HL-60 (cell line): ENCODE results near the gene ATF6B.

Experiments
- GABPA ChIP-seq: IDR thresholded peaks from 2 replicates; pipeline ENCODE4 v1.6.1; 2012; ENCODE audit warnings: low read depth
- TF ChIP-seq, protein P1 (sequence below): IDR thresholded peaks from one replicate; pipeline ENCODE4 v1.5.1; 2011; ENCODE audit warnings: low read length, control low read depth, inconsistent platforms; ENCODE audit not compliant: insufficient read depth
- TF ChIP-seq, protein P2 (sequence below): IDR thresholded peaks from 2 replicates; pipeline ENCODE4 v1.6.1; 2012; ENCODE audit warnings: low read depth; ENCODE audit not compliant: insufficient replicate concordance

DNA sequence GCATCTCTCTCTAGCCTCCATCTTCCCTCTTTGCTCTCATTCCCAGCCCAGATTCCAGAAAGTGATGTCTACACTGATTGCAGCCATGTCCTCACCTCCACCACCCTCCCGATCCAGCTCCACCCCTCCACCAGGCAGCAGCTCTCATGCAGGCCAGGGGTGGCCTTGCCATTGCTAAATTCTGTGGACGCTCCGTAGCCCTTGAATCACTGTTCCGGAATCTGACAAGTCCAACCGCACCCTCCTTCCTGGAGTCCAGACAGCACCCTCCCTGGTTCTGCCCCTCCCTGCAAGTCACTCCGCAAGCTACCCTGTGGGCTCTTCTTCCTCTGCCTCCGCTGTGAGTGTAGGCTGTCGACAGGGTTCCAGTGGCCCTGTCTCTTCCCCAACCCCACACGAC is 45.1 kb downstream of the ATF6B start:
- TF ChIP-seq, protein P1, sequence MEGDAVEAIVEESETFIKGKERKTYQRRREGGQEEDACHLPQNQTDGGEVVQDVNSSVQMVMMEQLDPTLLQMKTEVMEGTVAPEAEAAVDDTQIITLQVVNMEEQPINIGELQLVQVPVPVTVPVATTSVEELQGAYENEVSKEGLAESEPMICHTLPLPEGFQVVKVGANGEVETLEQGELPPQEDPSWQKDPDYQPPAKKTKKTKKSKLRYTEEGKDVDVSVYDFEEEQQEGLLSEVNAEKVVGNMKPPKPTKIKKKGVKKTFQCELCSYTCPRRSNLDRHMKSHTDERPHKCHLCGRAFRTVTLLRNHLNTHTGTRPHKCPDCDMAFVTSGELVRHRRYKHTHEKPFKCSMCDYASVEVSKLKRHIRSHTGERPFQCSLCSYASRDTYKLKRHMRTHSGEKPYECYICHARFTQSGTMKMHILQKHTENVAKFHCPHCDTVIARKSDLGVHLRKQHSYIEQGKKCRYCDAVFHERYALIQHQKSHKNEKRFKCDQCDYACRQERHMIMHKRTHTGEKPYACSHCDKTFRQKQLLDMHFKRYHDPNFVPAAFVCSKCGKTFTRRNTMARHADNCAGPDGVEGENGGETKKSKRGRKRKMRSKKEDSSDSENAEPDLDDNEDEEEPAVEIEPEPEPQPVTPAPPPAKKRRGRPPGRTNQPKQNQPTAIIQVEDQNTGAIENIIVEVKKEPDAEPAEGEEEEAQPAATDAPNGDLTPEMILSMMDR = no peak
- TF ChIP-seq, protein P2, sequence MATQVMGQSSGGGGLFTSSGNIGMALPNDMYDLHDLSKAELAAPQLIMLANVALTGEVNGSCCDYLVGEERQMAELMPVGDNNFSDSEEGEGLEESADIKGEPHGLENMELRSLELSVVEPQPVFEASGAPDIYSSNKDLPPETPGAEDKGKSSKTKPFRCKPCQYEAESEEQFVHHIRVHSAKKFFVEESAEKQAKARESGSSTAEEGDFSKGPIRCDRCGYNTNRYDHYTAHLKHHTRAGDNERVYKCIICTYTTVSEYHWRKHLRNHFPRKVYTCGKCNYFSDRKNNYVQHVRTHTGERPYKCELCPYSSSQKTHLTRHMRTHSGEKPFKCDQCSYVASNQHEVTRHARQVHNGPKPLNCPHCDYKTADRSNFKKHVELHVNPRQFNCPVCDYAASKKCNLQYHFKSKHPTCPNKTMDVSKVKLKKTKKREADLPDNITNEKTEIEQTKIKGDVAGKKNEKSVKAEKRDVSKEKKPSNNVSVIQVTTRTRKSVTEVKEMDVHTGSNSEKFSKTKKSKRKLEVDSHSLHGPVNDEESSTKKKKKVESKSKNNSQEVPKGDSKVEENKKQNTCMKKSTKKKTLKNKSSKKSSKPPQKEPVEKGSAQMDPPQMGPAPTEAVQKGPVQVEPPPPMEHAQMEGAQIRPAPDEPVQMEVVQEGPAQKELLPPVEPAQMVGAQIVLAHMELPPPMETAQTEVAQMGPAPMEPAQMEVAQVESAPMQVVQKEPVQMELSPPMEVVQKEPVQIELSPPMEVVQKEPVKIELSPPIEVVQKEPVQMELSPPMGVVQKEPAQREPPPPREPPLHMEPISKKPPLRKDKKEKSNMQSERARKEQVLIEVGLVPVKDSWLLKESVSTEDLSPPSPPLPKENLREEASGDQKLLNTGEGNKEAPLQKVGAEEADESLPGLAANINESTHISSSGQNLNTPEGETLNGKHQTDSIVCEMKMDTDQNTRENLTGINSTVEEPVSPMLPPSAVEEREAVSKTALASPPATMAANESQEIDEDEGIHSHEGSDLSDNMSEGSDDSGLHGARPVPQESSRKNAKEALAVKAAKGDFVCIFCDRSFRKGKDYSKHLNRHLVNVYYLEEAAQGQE = no peak
- no peak for TF ChIP-seq GABPA
